ENCODE measurements around the gene USP15.

DNA sequence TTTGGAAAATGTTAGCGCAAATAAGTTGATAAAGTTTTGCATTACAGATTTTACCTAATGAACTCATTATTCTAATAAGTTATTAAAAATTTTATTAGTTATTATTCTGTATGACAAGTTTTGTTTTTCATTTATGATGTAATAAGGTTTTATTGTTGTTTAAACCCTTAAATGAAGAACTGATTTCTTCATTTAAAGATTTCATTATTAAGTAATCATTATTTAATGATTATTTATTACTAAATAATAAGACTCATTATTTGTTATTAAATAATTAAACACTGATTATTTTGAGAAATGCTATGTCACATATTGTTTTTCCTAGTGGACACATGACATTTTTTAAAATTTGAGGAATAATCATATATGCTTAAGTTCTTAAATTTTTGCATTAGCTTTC, 34.2 kb downstream of the USP15 start:
- no peak for TF ChIP-seq CTCF (IDR thresholded peaks at IDR 0.05; ENCODE audit: low read length)
- TF ChIP-seq EZH2phosphoT487 (IDR thresholded peaks at IDR 0.05; ENCODE audit: low read length), result no peak

Measured in MM.1S (cell line).